Breast epithelium (tissue), 4 donors: ENCODE data around the gene FSTL1. TPM values are rescaled to one million over a fixed set of nuclear protein-coding genes. Genes with fewer than 3 reads are reported as not detected.

Experiments used
- DNase-seq, 2 donors: peaks; one replicate each; pipeline ENCODE4 v3.0.0-alpha.2; 2019; ENCODE audit warnings: low spot score in 2 of 2
- H3K27ac ChIP-seq, 2 donors: fragments of 200-600 bp; sonication (generic) in 1 of 2; one replicate each; pipeline ENCODE4 v1.5.1; 2016 to 2019; ENCODE audit warnings: mild to moderate bottlenecking in 1 of 2
- H3K27me3 ChIP-seq, 2 donors: fragments of 200-600 bp; sonication (generic) in 1 of 2; one replicate each; pipeline versions ENCODE4 v1.5.1 to v1.6.0; 2017 to 2019; ENCODE audit warnings: control low read depth in 1 of 2, mild to moderate bottlenecking in 1 of 2
- H3K36me3 ChIP-seq: fragments of 200-600 bp; one replicate; pipeline ENCODE4 v1.5.1; 2019
- H3K4me1 ChIP-seq, 2 donors: fragments of 200-600 bp; sonication (generic); one replicate each; pipeline ENCODE4 v1.5.1; 2016 to 2019; ENCODE audit warnings: control low read depth in 1 of 2
- H3K4me3 ChIP-seq, 3 donors: fragments of 200-600 bp; sonication (generic); 1 replicate in 2 of 3; 2 replicates in 1 of 3; pipeline ENCODE4 v1.5.1; 2016 to 2019; ENCODE audit warnings: mild to moderate bottlenecking in 3 of 3, moderate library complexity in 2 of 3
- H3K9me3 ChIP-seq, 2 donors: fragments of 200-600 bp; sonication (generic) in 1 of 2; one replicate each; pipeline ENCODE4 v1.5.1; 2016 to 2019; ENCODE audit warnings: control low read depth in 1 of 2
- CTCF ChIP-seq, 3 donors: fragments of 450-650 bp; IDR thresholded peaks; one replicate each; pipeline ENCODE4 v1.5.1; 2016 to 2017; ENCODE audit warnings: antibody characterized with exemption in 3 of 3, mild to moderate bottlenecking in 3 of 3, moderate library complexity in 3 of 3
- POLR2A ChIP-seq: fragments of 450-650 bp; IDR thresholded peaks from one replicate; pipeline ENCODE4 v1.6.1; 2016; ENCODE audit warnings: antibody characterized with exemption, mild to moderate bottlenecking, moderate library complexity
- POLR2AphosphoS5 ChIP-seq, 3 donors: sonication (generic); formaldehyde crosslinking; IDR thresholded peaks; one replicate each; pipeline ENCODE4 v1.6.1; 2017; ENCODE audit warnings: antibody characterized with exemption in 3 of 3
- intact Hi-C: fragments of 100-400 bp; cut with DNase I; formaldehyde crosslinking; loops from one replicate; pipeline ENCODE4 v1.15.1; 2023; ENCODE audit warnings: low total_unique reads
- total RNA-seq, 3 donors: library from RNA; depleted of rRNA; stranded (reverse); fragments of >200 nt; gene quantifications; one replicate each; pipeline ENCODE4 v1.1.0, GENCODE V29; 2016

The FSTL1 gene
- total RNA-seq, 3 donors from 2014 or later = 225 to 1,263 (median 355) TPM

- no peak for TF ChIP-seq POLR2A
- no peak for TF ChIP-seq POLR2AphosphoS5 (IDR thresholded peaks at IDR 0.05)
- no peak for TF ChIP-seq CTCF (IDR thresholded peaks at IDR 0.05)
- Histone ChIP-seq H3K9me3 (no peaks in the 10 kb centered on the region), H3K27me3 (no peaks in the 10 kb centered on the region), H3K36me3 (no peaks in the 10 kb centered on the region), H3K27ac (no peak overlapping the region), H3K4me3 (no peak overlapping the region), H3K4me1 (no peaks in the 10 kb centered on the region)
- no peak for DNase-seq
- intact Hi-C loops = no loop called here
These were observed 22.6 kb upstream of the FSTL1 start for GRCh38 chr3:120473389-120473788.

- Histone ChIP-seq H3K27me3 (no peaks in the 10 kb centered on the region), H3K4me1 (no peaks in the 10 kb centered on the region), H3K9me3 (no peaks in the 10 kb centered on the region), H3K27ac (no peak overlapping the region), H3K36me3 (no peaks in the 10 kb centered on the region), H3K4me3 (no peak overlapping the region)
- TF ChIP-seq CTCF (IDR thresholded peaks at IDR 0.05) (no peak), POLR2AphosphoS5 (IDR thresholded peaks at IDR 0.05) (no peak), POLR2A (no peak)
- no peak for DNase-seq
- intact Hi-C loops = no loop called here
These were observed 21.5 kb upstream of the FSTL1 start for GRCh38 chr3:120472121-120472844.

- no peak overlapping the region for H3K4me3 ChIP-seq
- no peak overlapping the region for H3K27ac ChIP-seq
- no peaks in the 10 kb centered on the region for H3K4me1 ChIP-seq
- H3K27me3 ChIP-seq = no peaks in the 10 kb centered on the region
- H3K9me3 ChIP-seq = no peaks in the 10 kb centered on the region
- H3K36me3 ChIP-seq = no peaks in the 10 kb centered on the region
- intact Hi-C loops = no loop called here
- no peak for TF ChIP-seq POLR2A
- no peak for DNase-seq
These were observed 20.9 kb upstream of the FSTL1 start for GRCh38 chr3:120471643-120472042.

- intact Hi-C loops = no loop called here
- Histone ChIP-seq H3K4me1 (no peaks in the 10 kb centered on the region), H3K9me3 (no peaks in the 10 kb centered on the region), H3K27ac (no peak overlapping the region), H3K36me3 (no peaks in the 10 kb centered on the region), H3K27me3 (no peaks in the 10 kb centered on the region), H3K4me3 (no peak overlapping the region)
- TF ChIP-seq POLR2A = no peak
- no peak for TF ChIP-seq CTCF (IDR thresholded peaks at IDR 0.05)
- TF ChIP-seq POLR2AphosphoS5 (IDR thresholded peaks at IDR 0.05) = no peak
- DNase-seq = no peak
These were observed 20.1 kb upstream of the FSTL1 start for GRCh38 chr3:120470870-120471269.

GRCh38 chr3:120469882-120470301 lies 19.1 kb upstream of the FSTL1 start:
- TF ChIP-seq POLR2AphosphoS5 (IDR thresholded peaks at IDR 0.05) (no peak), POLR2A (no peak), CTCF (IDR thresholded peaks at IDR 0.05) (no peak)
- no peaks in the 10 kb centered on the region for H3K27me3 ChIP-seq
- DNase-seq = no peak
- H3K4me3 ChIP-seq = no peak overlapping the region
- H3K9me3 ChIP-seq = no peaks in the 10 kb centered on the region
- peak overlapping the region; percentile 9 to 57 for H3K27ac ChIP-seq
- intact Hi-C loops = no loop called here
- no peaks in the 10 kb centered on the region for H3K36me3 ChIP-seq
- H3K4me1 ChIP-seq = no peaks in the 10 kb centered on the region
